ENCODE results near the gene DCUN1D2.
"Not testable (repeated sequence)": the region's sequence is repeated elsewhere in the genome, so short reads cannot be mapped to it uniquely, and the experiment has no call there.

Gene DCUN1D2

DNA sequence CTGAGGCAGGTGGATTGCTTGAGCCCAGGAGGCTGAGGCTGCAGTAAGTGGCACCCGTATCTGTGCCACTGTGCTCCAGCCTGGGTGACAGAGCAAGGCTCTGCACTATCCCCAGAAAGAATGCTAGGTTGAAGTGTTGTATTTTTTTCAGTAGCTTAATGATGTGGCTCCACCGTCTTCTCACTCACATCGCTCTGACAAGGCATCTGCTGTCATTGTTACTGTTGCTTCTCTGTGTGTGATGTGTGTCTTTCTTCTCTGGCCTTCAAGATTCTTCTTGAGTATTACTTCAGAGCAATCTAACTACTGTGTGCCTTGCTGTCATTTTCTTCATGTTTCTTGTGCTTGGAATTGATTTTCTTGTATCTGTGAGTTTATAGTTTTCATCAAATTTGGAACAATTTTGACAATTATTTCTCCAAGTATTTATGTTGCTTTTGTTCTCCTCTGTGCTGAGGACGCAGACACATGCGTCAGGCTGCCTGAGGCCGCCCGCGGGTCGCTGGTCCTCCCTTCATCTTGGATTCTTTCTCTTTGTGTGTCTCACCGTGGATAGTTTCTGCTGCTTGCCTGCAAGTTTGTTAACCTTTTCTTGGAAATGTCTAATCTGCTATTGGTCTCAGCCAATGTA, 48.0 kb downstream of the DCUN1D2 start:
- DNase-seq = no peak

DNA sequence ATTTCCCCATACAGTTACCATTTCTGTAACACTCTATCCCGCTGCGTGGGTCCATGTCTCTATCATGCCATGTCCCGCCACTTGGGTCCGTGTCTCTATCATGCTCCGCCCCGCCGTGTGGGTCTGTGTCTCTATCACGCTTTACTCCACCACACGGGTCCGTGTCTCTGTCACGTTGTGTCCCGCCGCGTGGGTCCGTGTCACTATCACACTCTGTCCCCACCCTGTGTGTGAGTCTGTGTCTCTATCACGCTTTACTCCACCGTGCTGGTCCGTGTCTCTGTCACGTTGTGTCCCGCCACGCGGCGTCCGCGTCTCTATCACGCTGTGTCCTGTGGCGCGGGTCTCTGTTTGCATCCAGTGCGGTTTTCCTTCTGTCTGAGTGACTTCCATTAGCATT, 48.9 kb downstream of the DCUN1D2 start:
- no peak for DNase-seq

- DNase-seq = no peak
These were observed 53.0 kb downstream of the DCUN1D2 start for GRCh38 chr13:113437408-113438010.

DNA sequence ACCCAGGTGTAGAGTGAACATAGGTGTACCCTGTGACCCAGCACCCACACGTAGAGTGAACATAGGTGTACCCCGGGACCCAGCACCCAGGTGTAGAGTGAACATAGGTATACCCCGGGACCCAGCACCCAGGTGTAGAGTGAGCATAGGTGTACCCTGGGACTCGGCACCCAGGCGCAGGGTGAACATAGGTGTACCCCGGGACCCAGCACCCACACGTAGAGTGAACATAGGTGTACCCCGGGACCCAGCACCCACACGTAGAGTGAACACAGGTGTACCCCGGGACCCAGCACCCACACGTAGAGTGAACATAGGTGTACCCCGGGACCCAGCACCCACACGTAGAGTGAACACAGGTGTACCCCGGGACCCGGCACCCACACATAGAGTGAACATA, 53.6 kb downstream of the DCUN1D2 start:
- not testable (repeated sequence) for DNase-seq

GRCh38 chr13:113435907-113436306, 54.6 kb downstream of the DCUN1D2 start:
- DNase-seq = not testable (repeated sequence)

DNA sequence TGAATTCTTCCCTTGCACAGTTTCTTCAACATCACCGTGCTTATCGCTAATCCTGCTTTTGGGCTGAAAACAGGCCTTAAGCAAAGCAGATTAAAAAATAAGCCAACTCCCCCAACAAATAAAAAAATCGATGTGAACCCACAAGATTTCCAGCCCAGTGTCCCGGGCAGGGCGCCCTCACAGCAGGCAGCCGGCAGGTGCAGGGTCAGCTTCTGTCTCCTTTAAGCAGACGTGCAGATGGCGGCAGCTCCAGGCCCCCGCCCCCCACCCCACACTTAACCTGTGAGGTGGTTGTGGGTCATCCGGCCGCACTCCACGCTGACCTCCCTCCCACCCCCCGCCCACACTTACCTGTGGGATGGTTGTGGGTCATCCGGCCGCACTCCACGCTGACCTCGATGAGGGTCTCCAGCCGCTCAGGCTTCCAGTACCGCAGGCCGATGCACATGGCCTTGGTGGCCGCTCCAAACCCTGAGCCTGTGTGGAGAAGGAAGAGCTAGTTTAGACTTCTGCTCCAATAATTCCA, 57.1 kb downstream of the DCUN1D2 start:
- DNase-seq = no peak

- no peak for DNase-seq
These were observed 57.8 kb downstream of the DCUN1D2 start for GRCh38 chr13:113432506-113433270.

DNA sequence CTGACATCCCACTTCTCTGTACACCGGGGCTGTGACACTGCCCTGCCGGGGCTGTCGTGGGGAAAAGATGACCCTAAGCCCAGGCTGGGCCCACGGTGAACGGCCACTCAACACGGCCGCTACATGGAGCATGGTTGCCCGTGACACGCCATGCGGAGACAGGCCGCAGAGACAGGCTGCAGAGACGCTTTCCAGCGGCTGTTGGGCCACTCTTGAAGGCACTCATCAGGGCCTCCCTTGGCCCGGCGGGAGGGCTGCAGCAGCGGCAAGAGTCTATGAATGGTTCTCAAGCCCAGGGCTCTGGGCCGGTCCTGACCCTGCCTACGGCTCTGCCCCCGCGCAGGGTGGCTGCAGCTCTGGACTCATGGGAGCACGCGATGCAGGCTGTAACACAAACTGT, 59.3 kb downstream of the DCUN1D2 start:
- no peak for DNase-seq

- DNase-seq = no peak
These were observed 60.0 kb downstream of the DCUN1D2 start for GRCh38 chr13:113430378-113431110.

DNA sequence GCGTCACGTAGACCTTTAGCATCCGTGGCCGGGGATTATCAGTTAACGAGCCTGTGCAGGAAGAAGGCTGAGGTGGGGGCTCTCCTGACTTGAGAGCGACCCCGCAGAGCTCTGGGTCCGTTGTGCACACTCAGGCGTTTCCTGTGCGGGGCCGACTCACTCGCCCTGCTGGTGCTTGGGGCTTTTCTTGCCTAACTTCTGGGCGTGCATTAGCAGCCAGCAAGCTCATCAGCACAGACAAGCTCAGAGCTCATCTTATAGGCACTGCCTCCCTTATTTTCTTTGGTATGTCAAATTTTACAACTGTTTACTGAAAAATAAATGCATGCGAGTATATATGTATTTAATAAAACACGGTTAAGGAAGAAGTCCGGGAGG, 60.9 kb downstream of the DCUN1D2 start:
- no peak for DNase-seq

DNA sequence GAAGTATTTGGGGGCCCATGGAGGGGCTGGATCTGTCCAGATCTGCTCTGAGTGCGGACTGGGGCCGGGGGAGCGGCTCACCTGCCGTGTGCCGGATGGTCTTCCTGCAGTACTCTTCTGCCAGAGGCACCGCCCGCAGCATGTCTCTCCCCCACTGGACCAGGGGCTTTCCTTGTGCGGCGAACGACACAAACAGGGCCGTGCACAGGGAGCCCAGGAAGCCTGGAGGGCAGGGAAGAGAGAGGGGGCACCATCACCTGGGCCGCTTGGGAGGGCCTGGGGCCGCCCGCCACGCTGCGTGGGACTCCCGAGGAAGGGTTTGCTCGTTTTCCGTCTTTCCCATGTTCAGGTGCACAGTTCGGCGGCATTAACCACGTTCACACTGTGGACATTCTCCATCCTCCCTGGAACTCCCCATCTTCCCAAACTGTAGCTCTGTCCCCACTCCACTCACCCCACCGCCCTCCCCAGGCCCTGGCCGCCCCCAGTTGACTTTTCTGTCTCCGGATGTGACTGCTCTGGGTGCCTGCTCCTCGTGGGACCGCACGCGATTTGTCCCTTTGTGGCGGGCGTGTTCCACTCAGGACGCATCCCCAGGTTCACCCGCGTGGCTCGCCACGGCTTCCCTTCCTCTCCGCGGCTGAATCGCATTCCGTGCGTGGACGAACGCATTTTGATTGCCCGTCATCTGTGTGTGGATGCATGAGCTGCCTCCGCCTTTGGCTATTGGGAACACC, 61.5 kb downstream of the DCUN1D2 start:
- no peak for DNase-seq

GRCh38 chr13:113428469-113428865, 62.0 kb downstream of the DCUN1D2 start:
- no peak for DNase-seq

GRCh38 chr13:113427562-113428468, 62.7 kb downstream of the DCUN1D2 start:
- no peak for DNase-seq

GRCh38 chr13:113426591-113426986, 63.9 kb downstream of the DCUN1D2 start:
- no peak for DNase-seq

- DNase-seq = no peak
These were observed 64.4 kb downstream of the DCUN1D2 start for GRCh38 chr13:113425941-113426590.

- DNase-seq = no peak
These were observed 66.9 kb downstream of the DCUN1D2 start for GRCh38 chr13:113423520-113424163.

DNA sequence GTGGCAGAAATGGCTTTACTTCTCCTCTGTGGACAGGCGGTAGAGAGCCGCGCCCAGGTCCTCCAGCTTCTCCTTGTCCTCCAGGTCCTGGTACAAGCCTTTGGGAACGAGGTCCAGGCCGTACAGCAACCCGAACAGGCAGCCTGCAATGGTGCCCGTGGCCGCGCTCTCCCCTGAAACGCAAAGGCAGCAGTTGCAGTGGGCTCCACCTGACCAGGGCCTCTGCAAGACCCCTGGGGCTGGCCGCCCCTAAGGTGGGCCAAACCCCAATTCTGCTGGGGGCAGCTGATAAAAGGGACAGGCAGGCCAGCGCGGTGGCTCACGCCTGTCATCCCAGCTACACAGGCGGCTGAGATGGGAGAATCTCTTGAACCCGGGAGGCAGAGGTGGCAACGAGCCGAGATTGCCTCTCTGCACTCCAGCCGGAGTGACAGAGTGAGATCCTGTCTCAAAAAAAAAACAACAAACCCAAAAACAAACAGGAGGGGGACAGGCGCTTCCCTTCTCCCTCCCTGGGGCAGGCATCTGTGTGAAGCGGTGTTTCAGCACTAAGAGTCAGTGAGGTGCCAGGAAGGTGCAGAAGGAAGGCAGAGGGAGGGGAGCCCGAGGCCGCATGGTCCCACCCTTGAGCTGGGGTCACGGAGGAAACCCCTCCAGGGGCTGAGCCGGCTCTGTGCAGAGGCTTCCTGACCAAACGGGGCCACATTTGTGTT, 67.5 kb downstream of the DCUN1D2 start:
- DNase-seq = no peak

DNA sequence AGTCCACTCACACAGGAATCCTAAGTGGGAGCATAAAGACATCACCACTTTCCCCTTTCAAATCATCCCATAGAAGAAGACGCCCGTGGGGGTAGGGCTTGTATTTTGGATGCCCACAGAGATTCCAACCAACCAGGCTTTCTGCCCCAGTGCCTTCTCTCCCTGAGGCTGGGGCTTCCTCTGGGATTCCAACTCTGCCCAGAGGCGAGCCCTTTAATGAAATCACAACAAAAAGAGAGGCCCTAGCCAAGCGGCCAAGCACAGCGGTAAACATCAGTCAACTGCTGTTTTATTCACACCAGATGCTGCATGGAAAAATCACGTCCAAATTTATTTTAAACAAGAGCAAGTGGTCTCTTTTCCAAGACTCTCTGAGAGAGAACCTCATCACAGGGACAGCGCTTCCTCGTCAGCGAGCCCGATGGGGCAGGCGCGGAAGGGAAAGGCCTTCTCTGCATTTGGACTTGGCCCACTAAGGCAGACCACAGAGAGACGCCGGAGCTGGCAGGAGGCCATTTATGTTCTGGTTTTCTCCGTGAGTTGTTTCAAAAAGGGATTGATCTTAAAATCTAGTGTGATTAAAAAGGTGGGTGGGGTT, 68.7 kb downstream of the DCUN1D2 start:
- no peak for DNase-seq

All from NCI-H1930 (cell line).